Measurements from ENCODE around the gene ASB4.

Gene ASB4

DNA sequence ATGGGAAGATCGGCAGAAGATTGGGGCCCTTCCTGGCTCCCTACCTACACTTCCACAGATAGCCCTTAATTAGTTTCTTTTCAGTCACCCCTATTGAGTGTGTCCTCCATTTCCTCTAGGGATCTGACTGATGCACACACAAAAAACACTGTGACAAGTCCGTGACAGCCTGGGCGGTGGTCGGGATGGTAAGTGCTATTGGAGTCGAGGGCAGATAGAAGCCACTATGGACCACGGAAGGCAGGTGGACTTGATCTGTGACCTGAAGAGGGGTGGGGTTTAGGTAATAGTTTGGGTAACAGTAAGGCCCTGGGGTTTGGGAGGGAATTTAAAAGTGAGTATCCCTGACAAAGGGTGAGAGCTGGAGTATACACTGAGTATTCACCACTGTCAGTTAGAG is 57.6 kb downstream of the ASB4 start:
- Histone ChIP-seq H3K4me3 (replicated peaks; ENCODE audit: insufficient read depth, low read length) (no peak overlapping the region), H3K27ac (replicated peaks) (no peak overlapping the region), H3K27me3 (ENCODE audit: insufficient read depth, poor library complexity, severe bottlenecking) (peaks cover 3% of the 10 kb centered on the region)
- DNase-seq (ENCODE audit: low read depth in 1 of 2, low spot score in 1 of 2): no peak
- TF ChIP-seq, protein P1, sequence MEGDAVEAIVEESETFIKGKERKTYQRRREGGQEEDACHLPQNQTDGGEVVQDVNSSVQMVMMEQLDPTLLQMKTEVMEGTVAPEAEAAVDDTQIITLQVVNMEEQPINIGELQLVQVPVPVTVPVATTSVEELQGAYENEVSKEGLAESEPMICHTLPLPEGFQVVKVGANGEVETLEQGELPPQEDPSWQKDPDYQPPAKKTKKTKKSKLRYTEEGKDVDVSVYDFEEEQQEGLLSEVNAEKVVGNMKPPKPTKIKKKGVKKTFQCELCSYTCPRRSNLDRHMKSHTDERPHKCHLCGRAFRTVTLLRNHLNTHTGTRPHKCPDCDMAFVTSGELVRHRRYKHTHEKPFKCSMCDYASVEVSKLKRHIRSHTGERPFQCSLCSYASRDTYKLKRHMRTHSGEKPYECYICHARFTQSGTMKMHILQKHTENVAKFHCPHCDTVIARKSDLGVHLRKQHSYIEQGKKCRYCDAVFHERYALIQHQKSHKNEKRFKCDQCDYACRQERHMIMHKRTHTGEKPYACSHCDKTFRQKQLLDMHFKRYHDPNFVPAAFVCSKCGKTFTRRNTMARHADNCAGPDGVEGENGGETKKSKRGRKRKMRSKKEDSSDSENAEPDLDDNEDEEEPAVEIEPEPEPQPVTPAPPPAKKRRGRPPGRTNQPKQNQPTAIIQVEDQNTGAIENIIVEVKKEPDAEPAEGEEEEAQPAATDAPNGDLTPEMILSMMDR (IDR thresholded peaks at IDR 0.05; ENCODE audit: insufficient read depth, low read length): no peak
- TF ChIP-seq SPI1 (IDR thresholded peaks at IDR 0.05; ENCODE audit: borderline replicate concordance, low read depth): no peak
- TF ChIP-seq GABPA (IDR thresholded peaks at IDR 0.05; ENCODE audit: low read depth): no peak
- TF ChIP-seq, protein P2, sequence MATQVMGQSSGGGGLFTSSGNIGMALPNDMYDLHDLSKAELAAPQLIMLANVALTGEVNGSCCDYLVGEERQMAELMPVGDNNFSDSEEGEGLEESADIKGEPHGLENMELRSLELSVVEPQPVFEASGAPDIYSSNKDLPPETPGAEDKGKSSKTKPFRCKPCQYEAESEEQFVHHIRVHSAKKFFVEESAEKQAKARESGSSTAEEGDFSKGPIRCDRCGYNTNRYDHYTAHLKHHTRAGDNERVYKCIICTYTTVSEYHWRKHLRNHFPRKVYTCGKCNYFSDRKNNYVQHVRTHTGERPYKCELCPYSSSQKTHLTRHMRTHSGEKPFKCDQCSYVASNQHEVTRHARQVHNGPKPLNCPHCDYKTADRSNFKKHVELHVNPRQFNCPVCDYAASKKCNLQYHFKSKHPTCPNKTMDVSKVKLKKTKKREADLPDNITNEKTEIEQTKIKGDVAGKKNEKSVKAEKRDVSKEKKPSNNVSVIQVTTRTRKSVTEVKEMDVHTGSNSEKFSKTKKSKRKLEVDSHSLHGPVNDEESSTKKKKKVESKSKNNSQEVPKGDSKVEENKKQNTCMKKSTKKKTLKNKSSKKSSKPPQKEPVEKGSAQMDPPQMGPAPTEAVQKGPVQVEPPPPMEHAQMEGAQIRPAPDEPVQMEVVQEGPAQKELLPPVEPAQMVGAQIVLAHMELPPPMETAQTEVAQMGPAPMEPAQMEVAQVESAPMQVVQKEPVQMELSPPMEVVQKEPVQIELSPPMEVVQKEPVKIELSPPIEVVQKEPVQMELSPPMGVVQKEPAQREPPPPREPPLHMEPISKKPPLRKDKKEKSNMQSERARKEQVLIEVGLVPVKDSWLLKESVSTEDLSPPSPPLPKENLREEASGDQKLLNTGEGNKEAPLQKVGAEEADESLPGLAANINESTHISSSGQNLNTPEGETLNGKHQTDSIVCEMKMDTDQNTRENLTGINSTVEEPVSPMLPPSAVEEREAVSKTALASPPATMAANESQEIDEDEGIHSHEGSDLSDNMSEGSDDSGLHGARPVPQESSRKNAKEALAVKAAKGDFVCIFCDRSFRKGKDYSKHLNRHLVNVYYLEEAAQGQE (IDR thresholded peaks at IDR 0.05; ENCODE audit: insufficient replicate concordance, low read depth): no peak
- TF ChIP-seq POLR2AphosphoS5 (IDR thresholded peaks at IDR 0.05; ENCODE audit: low read depth): no peak

DNA sequence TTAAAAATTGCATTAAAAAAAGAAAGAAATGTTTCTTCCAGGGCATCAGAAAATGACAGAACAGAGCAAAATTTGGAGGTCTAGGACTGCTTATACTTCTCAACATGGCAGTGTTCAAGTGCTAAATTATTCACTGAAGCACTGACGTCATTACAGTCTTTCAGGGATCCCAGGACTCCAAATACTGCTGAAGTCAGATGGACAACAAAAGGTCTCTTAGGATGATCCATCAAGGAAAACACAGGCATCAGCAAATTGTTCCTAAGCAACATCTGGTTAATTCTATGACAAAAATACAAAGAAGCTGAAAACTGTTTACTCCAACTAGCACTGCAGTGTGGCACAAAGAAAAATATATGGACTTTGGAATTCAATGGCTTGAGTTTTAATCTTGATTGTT is 58.4 kb downstream of the ASB4 start:
- Histone ChIP-seq H3K4me3 (replicated peaks; ENCODE audit: insufficient read depth, low read length) (no peak overlapping the region), H3K27ac (replicated peaks) (no peak overlapping the region), H3K27me3 (ENCODE audit: insufficient read depth, poor library complexity, severe bottlenecking) (peaks cover 3% of the 10 kb centered on the region)
- no peak for TF ChIP-seq GABPA (IDR thresholded peaks at IDR 0.05; ENCODE audit: low read depth)
- TF ChIP-seq, protein P2 (IDR thresholded peaks at IDR 0.05; ENCODE audit: insufficient replicate concordance, low read depth): no peak
- TF ChIP-seq, protein P1 (IDR thresholded peaks at IDR 0.05; ENCODE audit: insufficient read depth, low read length): no peak
- DNase-seq (ENCODE audit: low read depth in 1 of 2, low spot score in 1 of 2): no peak

DNA sequence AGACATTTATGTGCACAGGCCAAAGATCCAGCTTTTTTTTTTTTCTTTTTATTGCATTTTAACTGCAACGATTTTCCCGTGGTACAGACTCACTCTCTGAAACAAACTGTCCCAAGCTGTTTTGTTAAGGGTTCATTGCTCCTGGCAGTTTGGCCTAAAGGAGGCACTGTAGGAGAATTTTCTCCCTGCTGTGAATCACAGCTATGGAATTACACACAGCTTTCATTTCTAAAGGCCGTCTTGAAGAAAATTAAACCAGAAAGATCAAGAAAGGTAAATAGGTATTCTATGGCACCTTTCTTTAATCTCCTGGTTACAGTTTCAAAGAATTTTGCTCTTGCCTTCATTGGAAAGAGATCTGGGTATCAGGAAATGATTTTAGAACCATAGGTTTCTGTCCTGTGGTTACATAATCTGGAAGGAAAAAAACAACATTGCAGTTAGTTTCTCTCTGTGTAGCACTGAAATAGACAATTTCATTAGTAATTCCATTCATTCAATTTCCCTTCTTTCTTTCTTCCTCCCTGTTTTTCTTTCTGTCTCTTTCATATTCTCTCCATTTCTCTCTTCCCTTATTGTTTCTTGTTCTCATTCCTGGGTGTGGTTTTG is 59.4 kb downstream of the ASB4 start:
- DNase-seq (ENCODE audit: low read depth in 1 of 2, low spot score in 1 of 2): no peak
- Histone ChIP-seq H3K27ac (replicated peaks) (no peak overlapping the region), H3K4me3 (replicated peaks; ENCODE audit: insufficient read depth, low read length) (no peak overlapping the region), H3K27me3 (ENCODE audit: insufficient read depth, poor library complexity, severe bottlenecking) (peaks cover 3% of the 10 kb centered on the region)
- TF ChIP-seq, protein P1 (IDR thresholded peaks at IDR 0.05; ENCODE audit: insufficient read depth, low read length): no peak
- no peak for TF ChIP-seq SPI1 (IDR thresholded peaks at IDR 0.05; ENCODE audit: borderline replicate concordance, low read depth)
- TF ChIP-seq, protein P2 (IDR thresholded peaks at IDR 0.05; ENCODE audit: insufficient replicate concordance, low read depth): no peak
- TF ChIP-seq POLR2AphosphoS5 (IDR thresholded peaks at IDR 0.05; ENCODE audit: low read depth): no peak
- TF ChIP-seq GABPA (IDR thresholded peaks at IDR 0.05; ENCODE audit: low read depth): no peak

Measured in HL-60 (cell line).